ENCODE data around the gene UST. TPM values are rescaled to one million over a fixed set of nuclear protein-coding genes. Genes with fewer than 3 reads are reported as not detected.

Gene UST
- total RNA-seq, 2 donors from 2014 or later: 4.3 to 5.3 TPM

GRCh38 chr6:149071997-149072396, 325.2 kb downstream of the UST start:
- H3K36me3 ChIP-seq: no peaks in the 10 kb centered on the region
- no peak overlapping the region for H3K27ac ChIP-seq
- no peak overlapping the region for H3K4me3 ChIP-seq
- no peak for DNase-seq (ENCODE audit: low spot score)
- H3K27me3 ChIP-seq: no peaks in the 10 kb centered on the region
- H3K9me3 ChIP-seq: no peaks in the 10 kb centered on the region
- no peak for TF ChIP-seq CTCF (IDR thresholded peaks at IDR 0.05)
- no peaks in the 10 kb centered on the region for H3K4me1 ChIP-seq

- no peak for DNase-seq (ENCODE audit: low spot score)
- Histone ChIP-seq H3K27ac (no peak overlapping the region), H3K27me3 (no peaks in the 10 kb centered on the region), H3K36me3 (no peaks in the 10 kb centered on the region), H3K9me3 (no peaks in the 10 kb centered on the region), H3K4me3 (no peak overlapping the region), H3K4me1 (peaks cover 0 to 7% of the 10 kb centered on the region in 2 donors)
- TF ChIP-seq CTCF (IDR thresholded peaks at IDR 0.05): no peak
These were observed 328.0 kb downstream of the UST start for GRCh38 chr6:149074832-149075258.

- DNase-seq (ENCODE audit: low spot score): no peak
- TF ChIP-seq CTCF (IDR thresholded peaks at IDR 0.05): no peak
- H3K27ac ChIP-seq: no peak overlapping the region
- H3K27me3 ChIP-seq: no peaks in the 10 kb centered on the region
- H3K36me3 ChIP-seq: no peaks in the 10 kb centered on the region
- peaks cover 0 to 17% of the 10 kb centered on the region in 2 donors for H3K4me1 ChIP-seq
- H3K4me3 ChIP-seq: no peak overlapping the region
- no peaks in the 10 kb centered on the region for H3K9me3 ChIP-seq
These were observed 329.0 kb downstream of the UST start for GRCh38 chr6:149075616-149076354.

GRCh38 chr6:149076355-149076734, 329.5 kb downstream of the UST start:
- Histone ChIP-seq H3K9me3 (no peaks in the 10 kb centered on the region), H3K27ac (no peak overlapping the region), H3K36me3 (no peaks in the 10 kb centered on the region), H3K4me3 (no peak overlapping the region), H3K4me1 (peaks cover 0 to 17% of the 10 kb centered on the region in 2 donors), H3K27me3 (no peaks in the 10 kb centered on the region)
- no peak for DNase-seq (ENCODE audit: low spot score)
- TF ChIP-seq CTCF (IDR thresholded peaks at IDR 0.05): no peak

- Histone ChIP-seq H3K27me3 (no peaks in the 10 kb centered on the region), H3K27ac (no peak overlapping the region), H3K36me3 (no peaks in the 10 kb centered on the region), H3K9me3 (no peaks in the 10 kb centered on the region), H3K4me1 (peaks cover 0 to 17% of the 10 kb centered on the region in 2 donors), H3K4me3 (no peak overlapping the region)
- TF ChIP-seq CTCF (IDR thresholded peaks at IDR 0.05): no peak
- DNase-seq (ENCODE audit: low spot score): no peak
These were observed 330.4 kb downstream of the UST start for GRCh38 chr6:149077208-149077607.
